CD4-positive, alpha-beta T cell treated with Interleukin-6 at 100 ng/mL for 8 hours (primary cell): ENCODE results near the gene GNB5.
"Not testable (repeated sequence)": the region's sequence is repeated elsewhere in the genome, so short reads cannot be mapped to it uniquely, and the experiment has no call there.

ENCODE experiments used
- DNase-seq: peaks from one replicate; pipeline ENCODE4 v3.0.0-alpha.2; 2020; ENCODE audit warnings: mixed read lengths, low spot score

The GNB5 gene

GRCh38 chr15:52112203-52112750 lies 78.9 kb downstream of the GNB5 start:
- DNase-seq = peak; percentile 19

- no peak for DNase-seq
These were observed 79.5 kb downstream of the GNB5 start for GRCh38 chr15:52111517-52112202.

- DNase-seq = no peak
These were observed 81.4 kb downstream of the GNB5 start for GRCh38 chr15:52109559-52110451.

- no peak for DNase-seq
These were observed 84.0 kb downstream of the GNB5 start for GRCh38 chr15:52107238-52107637.

- no peak for DNase-seq
These were observed 84.6 kb downstream of the GNB5 start for GRCh38 chr15:52106641-52107040.

GRCh38 chr15:52105846-52106245 lies 85.3 kb downstream of the GNB5 start:
- no peak for DNase-seq

GRCh38 chr15:52104532-52105004 lies 86.6 kb downstream of the GNB5 start:
- DNase-seq = no peak

GRCh38 chr15:52103217-52104207 lies 87.7 kb downstream of the GNB5 start:
- DNase-seq = no peak

GRCh38 chr15:52102463-52102862 lies 88.7 kb downstream of the GNB5 start:
- no peak for DNase-seq

GRCh38 chr15:52101542-52102323 lies 89.5 kb downstream of the GNB5 start:
- DNase-seq = no peak

GRCh38 chr15:52100807-52101442 lies 90.3 kb downstream of the GNB5 start:
- DNase-seq = no peak

GRCh38 chr15:52099651-52100272 lies 91.4 kb downstream of the GNB5 start:
- no peak for DNase-seq

- DNase-seq = no peak
These were observed 92.9 kb downstream of the GNB5 start for GRCh38 chr15:52098323-52098722.

- no peak for DNase-seq
These were observed 94.0 kb downstream of the GNB5 start for GRCh38 chr15:52097180-52097579.

- DNase-seq = not testable (repeated sequence)
These were observed 94.7 kb downstream of the GNB5 start for GRCh38 chr15:52096536-52096935.

GRCh38 chr15:52095597-52096262 lies 95.5 kb downstream of the GNB5 start:
- no peak for DNase-seq

- DNase-seq = no peak
These were observed 96.2 kb downstream of the GNB5 start for GRCh38 chr15:52094811-52095584.
